ENCODE measurements around the gene CR1. TPM values are rescaled to one million over a fixed set of nuclear protein-coding genes. Genes with fewer than 3 reads are reported as not detected.
"Not testable (repeated sequence)": the region's sequence is repeated elsewhere in the genome, so short reads cannot be mapped to it uniquely, and the experiment has no call there.

CR1 gene
- total RNA-seq, 3 donors from 2014 or later = 0.05 to 0.11 TPM; not detected in 1

- H3K4me1 Mint-ChIP-seq (ENCODE audit: low read depth); DNase-seq; H3K9me3 Mint-ChIP-seq; ATAC-seq; H3K36me3 Mint-ChIP-seq (ENCODE audit: insufficient read depth); H3K27me3 Mint-ChIP-seq (ENCODE audit: low read depth); H3K4me3 Mint-ChIP-seq: not testable (repeated sequence)
Measured at GRCh38 chr1:207520400-207521345, 24.7 kb downstream of the CR1 start.

GRCh38 chr1:207525239-207525638, 29.3 kb downstream of the CR1 start:
- not testable (repeated sequence) for DNase-seq, H3K4me3 Mint-ChIP-seq

GRCh38 chr1:207528401-207528800, 32.4 kb downstream of the CR1 start:
- not testable (repeated sequence) for ATAC-seq; DNase-seq; H3K9me3 Mint-ChIP-seq; H3K36me3 Mint-ChIP-seq (ENCODE audit: insufficient read depth); H3K4me1 Mint-ChIP-seq (ENCODE audit: low read depth); H3K4me3 Mint-ChIP-seq; H3K27me3 Mint-ChIP-seq (ENCODE audit: low read depth)

More at GRCh38 chr1:207525239-207525638, 29.3 kb downstream of the CR1 start:
- not testable (repeated sequence) for H3K4me1 Mint-ChIP-seq (ENCODE audit: low read depth); ATAC-seq; H3K36me3 Mint-ChIP-seq (ENCODE audit: insufficient read depth); H3K9me3 Mint-ChIP-seq; H3K27me3 Mint-ChIP-seq (ENCODE audit: low read depth)

GRCh38 chr1:207536263-207536662, 40.3 kb downstream of the CR1 start:
- H3K4me3 Mint-ChIP-seq; H3K9me3 Mint-ChIP-seq; DNase-seq; H3K27me3 Mint-ChIP-seq (ENCODE audit: low read depth); H3K36me3 Mint-ChIP-seq (ENCODE audit: insufficient read depth); H3K4me1 Mint-ChIP-seq (ENCODE audit: low read depth): not testable (repeated sequence)
- ATAC-seq = peak in 1 of 2 donors; percentile 48

- ATAC-seq; H3K9me3 Mint-ChIP-seq; H3K4me1 Mint-ChIP-seq (ENCODE audit: low read depth); H3K36me3 Mint-ChIP-seq (ENCODE audit: insufficient read depth); H3K27me3 Mint-ChIP-seq (ENCODE audit: low read depth); DNase-seq; H3K4me3 Mint-ChIP-seq: not testable (repeated sequence)
Measured at GRCh38 chr1:207546677-207547357, 50.9 kb downstream of the CR1 start.

- not testable (repeated sequence) for H3K36me3 Mint-ChIP-seq (ENCODE audit: insufficient read depth); H3K27me3 Mint-ChIP-seq (ENCODE audit: low read depth); H3K9me3 Mint-ChIP-seq; DNase-seq; H3K4me1 Mint-ChIP-seq (ENCODE audit: low read depth); H3K4me3 Mint-ChIP-seq
- peak in 1 of 2 donors; percentile 43 for ATAC-seq
Measured at GRCh38 chr1:207554823-207555222, 58.9 kb downstream of the CR1 start.

GRCh38 chr1:207565546-207566468, 69.8 kb downstream of the CR1 start:
- H3K27me3 Mint-ChIP-seq (ENCODE audit: low read depth) = peaks cover 2% of the 10 kb centered on the region
- DNase-seq (no peak), ATAC-seq (no peak)
- no peaks in the 10 kb centered on the region for H3K4me1 Mint-ChIP-seq (ENCODE audit: low read depth)
- H3K36me3 Mint-ChIP-seq (ENCODE audit: insufficient read depth) = no peaks in the 10 kb centered on the region
- no peaks in the 10 kb centered on the region for H3K9me3 Mint-ChIP-seq
- no peak overlapping the region for H3K4me3 Mint-ChIP-seq

- H3K4me1 Mint-ChIP-seq (ENCODE audit: low read depth); H3K27me3 Mint-ChIP-seq (ENCODE audit: low read depth); H3K4me3 Mint-ChIP-seq; DNase-seq; H3K9me3 Mint-ChIP-seq; H3K36me3 Mint-ChIP-seq (ENCODE audit: insufficient read depth): not testable (repeated sequence)
- peak in 1 of 2 donors; percentile 56 for ATAC-seq
Measured at GRCh38 chr1:207571926-207572325, 76.0 kb downstream of the CR1 start.

- DNase-seq; H3K4me1 Mint-ChIP-seq (ENCODE audit: low read depth); H3K9me3 Mint-ChIP-seq; ATAC-seq; H3K36me3 Mint-ChIP-seq (ENCODE audit: insufficient read depth); H3K4me3 Mint-ChIP-seq; H3K27me3 Mint-ChIP-seq (ENCODE audit: low read depth): not testable (repeated sequence)
Measured at GRCh38 chr1:207573074-207573473, 77.1 kb downstream of the CR1 start.

- H3K27me3 Mint-ChIP-seq (ENCODE audit: low read depth); ATAC-seq; H3K36me3 Mint-ChIP-seq (ENCODE audit: insufficient read depth); DNase-seq; H3K4me3 Mint-ChIP-seq; H3K9me3 Mint-ChIP-seq: not testable (repeated sequence)
- H3K4me1 Mint-ChIP-seq (ENCODE audit: low read depth) = peaks cover 11% of the 10 kb centered on the region
Measured at GRCh38 chr1:207575381-207575780, 79.4 kb downstream of the CR1 start.

GRCh38 chr1:207578796-207579435, 83.0 kb downstream of the CR1 start:
- Mint-ChIP-seq H3K27me3 (ENCODE audit: low read depth) (peaks cover 4% of the 10 kb centered on the region), H3K36me3 (ENCODE audit: insufficient read depth) (no peaks in the 10 kb centered on the region), H3K4me1 (ENCODE audit: low read depth) (peaks cover 5% of the 10 kb centered on the region), H3K4me3 (no peak overlapping the region), H3K9me3 (no peaks in the 10 kb centered on the region)
- ATAC-seq = peak in 1 of 2 donors; percentile 56
- no peak for DNase-seq

- H3K4me1 Mint-ChIP-seq (ENCODE audit: low read depth) = peaks cover 5% of the 10 kb centered on the region
- DNase-seq = no peak
Measured at GRCh38 chr1:207579436-207579799, 83.5 kb downstream of the CR1 start.

GRCh38 chr1:207581496-207582153, 85.7 kb downstream of the CR1 start:
- Mint-ChIP-seq H3K9me3 (no peaks in the 10 kb centered on the region), H3K4me1 (ENCODE audit: low read depth) (peaks cover 5% of the 10 kb centered on the region), H3K27me3 (ENCODE audit: low read depth) (peaks cover 8% of the 10 kb centered on the region), H3K4me3 (no peak overlapping the region), H3K36me3 (ENCODE audit: insufficient read depth) (no peaks in the 10 kb centered on the region)
- no peak for ATAC-seq
- no peak for DNase-seq

More at GRCh38 chr1:207579436-207579799, 83.5 kb downstream of the CR1 start:
- no peaks in the 10 kb centered on the region for H3K36me3 Mint-ChIP-seq (ENCODE audit: insufficient read depth)
- ATAC-seq = peak in 1 of 2 donors; percentile 48
- H3K9me3 Mint-ChIP-seq = no peaks in the 10 kb centered on the region
- H3K4me3 Mint-ChIP-seq = no peak overlapping the region
- peaks cover 4% of the 10 kb centered on the region for H3K27me3 Mint-ChIP-seq (ENCODE audit: low read depth)
